HG02885 (cell line): Measurements from ENCODE around the gene CER1.

Source experiments
- ATAC-seq: cut with Tn5 transposase; IDR thresholded peaks from one replicate; pipeline ENCODE4 v1.9.1; 2021; ENCODE audit warnings: mild to moderate bottlenecking; ENCODE audit not compliant: unreplicated experiment, poor library complexity

The CER1 gene

GRCh38 chr9:14722391-14723035, at the start of gene CER1:
Gene CER1 (minus strand): TSS chr9:14722733. CDS start chr9:14722672, 61 bp downstream.
- ATAC-seq = no peak

GRCh38 chr9:14770592-14770991, 48.1 kb upstream of the CER1 start:
- no peak for ATAC-seq

GRCh38 chr9:14769230-14769571, 46.7 kb upstream of the CER1 start:
- peak; percentile 69 for ATAC-seq

GRCh38 chr9:14768405-14769229, 46.1 kb upstream of the CER1 start:
- ATAC-seq = peak; percentile 65

- ATAC-seq = no peak
These were observed 43.8 kb upstream of the CER1 start for GRCh38 chr9:14766299-14766698.

GRCh38 chr9:14761584-14761983, 39.1 kb upstream of the CER1 start:
- no peak for ATAC-seq

- no peak for ATAC-seq
These were observed 37.5 kb upstream of the CER1 start for GRCh38 chr9:14760060-14760459.

GRCh38 chr9:14756291-14756690, 33.8 kb upstream of the CER1 start:
- ATAC-seq = no peak

- no peak for ATAC-seq
These were observed 30.3 kb upstream of the CER1 start for GRCh38 chr9:14752871-14753270.

GRCh38 chr9:14752271-14752670, 29.7 kb upstream of the CER1 start:
- ATAC-seq = no peak

- no peak for ATAC-seq
These were observed 28.3 kb upstream of the CER1 start for GRCh38 chr9:14750821-14751220.

GRCh38 chr9:14749741-14750211, 27.2 kb upstream of the CER1 start:
- no peak for ATAC-seq

- ATAC-seq = no peak
These were observed 25.8 kb upstream of the CER1 start for GRCh38 chr9:14748373-14748772.

- no peak for ATAC-seq
These were observed 24.6 kb upstream of the CER1 start for GRCh38 chr9:14747111-14747510.

- no peak for ATAC-seq
These were observed 24.1 kb upstream of the CER1 start for GRCh38 chr9:14746626-14747025.

GRCh38 chr9:14744768-14745167, 22.2 kb upstream of the CER1 start:
- no peak for ATAC-seq

- no peak for ATAC-seq
These were observed 18.8 kb upstream of the CER1 start for GRCh38 chr9:14741369-14741768.

- no peak for ATAC-seq
These were observed 10.6 kb upstream of the CER1 start for GRCh38 chr9:14733133-14733532.

- ATAC-seq = no peak
These were observed 8.9 kb upstream of the CER1 start for GRCh38 chr9:14731294-14731981.

GRCh38 chr9:14730461-14730898, 7.9 kb upstream of the CER1 start:
- ATAC-seq = no peak

GRCh38 chr9:14723301-14723700, 768 bp upstream of the CER1 start:
- ATAC-seq = no peak
